GM23338 (cell line): ENCODE measurements around the gene SRRM2. TPM values are rescaled to one million over a fixed set of nuclear protein-coding genes. Genes with fewer than 3 reads are reported as not detected.

Source experiments
- ATAC-seq: fragments of 200-7000 bp; cut with Tn5 transposase; 3 replicates; pipeline ENCODE4 v1.9.1; 2020
- DNase-seq: peaks from one replicate; pipeline ENCODE4 v3.0.0-alpha.2; 2015; ENCODE audit warnings: low spot score
- H2AFZ ChIP-seq: fragments of 200-600 bp; sonication (generic); 2 replicates; pipeline ENCODE4 v1.8.0; 2016; ENCODE audit warnings: antibody characterized with exemption, mild to moderate bottlenecking, moderate library complexity
- H3F3A ChIP-seq: fragments of 200-600 bp; sonication (generic); replicated peaks from 2 replicates; pipeline ENCODE4 v1.8.0; 2017; ENCODE audit warnings: antibody characterized with exemption, mixed run types, low read depth
- H3K27ac ChIP-seq: fragments of 200-600 bp; sonication (generic); 2 replicates; pipeline ENCODE4 v1.6.1; 2016; ENCODE audit warnings: low read depth
- H3K27me3 ChIP-seq: fragments of 200-600 bp; sonication (generic); 2 replicates; pipeline ENCODE4 v1.8.0; 2016; ENCODE audit warnings: mild to moderate bottlenecking, mixed run types, moderate library complexity; ENCODE audit not compliant: insufficient read depth
- H3K36me3 ChIP-seq: fragments of 200-600 bp; sonication (generic); 2 replicates; pipeline ENCODE4 v1.8.0; 2016; ENCODE audit warnings: mild to moderate bottlenecking; ENCODE audit not compliant: insufficient read depth
- H3K4me1 ChIP-seq: fragments of 200-600 bp; sonication (generic); 2 replicates; pipeline ENCODE4 v1.8.0; 2016; ENCODE audit warnings: mild to moderate bottlenecking, moderate library complexity; ENCODE audit not compliant: insufficient read depth
- H3K4me2 ChIP-seq: fragments of 200-600 bp; sonication (generic); 2 replicates; pipeline ENCODE4 v1.7.1; 2017; ENCODE audit warnings: mixed run types
- H3K4me3 ChIP-seq: fragments of 200-600 bp; sonication (generic); 2 replicates; pipeline ENCODE4 v1.6.1; 2016; ENCODE audit warnings: mixed run types
- H3K79me2 ChIP-seq: fragments of 200-600 bp; sonication (generic); replicated peaks from 2 replicates; pipeline ENCODE4 v1.8.0; 2017; ENCODE audit warnings: mild to moderate bottlenecking; ENCODE audit not compliant: insufficient read depth
- H3K9me2 ChIP-seq: fragments of 200-600 bp; sonication (generic); 2 replicates; pipeline ENCODE4 v1.8.0; 2017; ENCODE audit not compliant: insufficient read depth
- H4K20me1 ChIP-seq: fragments of 200-600 bp; sonication (generic); replicated peaks from 2 replicates; pipeline ENCODE4 v1.8.0; 2017; ENCODE audit warnings: mild to moderate bottlenecking; ENCODE audit not compliant: insufficient read depth
- H3K27ac Mint-ChIP-seq: 2 replicates; pipeline ENCODE4 v1.8.0; 2020; ENCODE audit warnings: inconsistent platforms, mild to moderate bottlenecking, moderate library complexity, mixed read lengths
- H3K27me3 Mint-ChIP-seq: 3 replicates; pipeline ENCODE4 v1.8.0; 2022; ENCODE audit warnings: low read depth, mild to moderate bottlenecking, moderate library complexity, mixed read lengths, inconsistent platforms; ENCODE audit not compliant: insufficient read depth, poor library complexity
- H3K36me3 Mint-ChIP-seq: 3 replicates; pipeline ENCODE4 v1.8.0; 2021; ENCODE audit warnings: low read depth, mild to moderate bottlenecking, inconsistent platforms, moderate library complexity, mixed read lengths
- H3K4me1 Mint-ChIP-seq: 3 replicates; pipeline ENCODE4 v1.8.0; 2020; ENCODE audit warnings: mild to moderate bottlenecking, inconsistent platforms, mixed read lengths
- H3K4me3 Mint-ChIP-seq: 3 replicates; pipeline ENCODE4 v1.8.0; 2021; ENCODE audit warnings: moderate library complexity, mild to moderate bottlenecking, inconsistent platforms, mixed read lengths
- H3K9me3 Mint-ChIP-seq: 3 replicates; pipeline ENCODE4 v1.8.0; 2020; ENCODE audit warnings: moderate library complexity, mild to moderate bottlenecking, inconsistent platforms, mixed read lengths
- ETS1 ChIP-seq: IDR thresholded peaks from 2 replicates; pipeline ENCODE4 v1.6.1; 2016; ENCODE audit warnings: antibody characterized with exemption
- EZH2 ChIP-seq: fragments of 200-600 bp; sonication (generic); IDR thresholded peaks from one replicate; pipeline ENCODE4 v1.8.0; 2017; ENCODE audit warnings: antibody characterized with exemption, mild to moderate bottlenecking, low read depth; ENCODE audit not compliant: unreplicated experiment
- EZH2phosphoT487 ChIP-seq: fragments of 200-600 bp; sonication (generic); IDR thresholded peaks from one replicate; pipeline ENCODE4 v1.8.1; 2018; ENCODE audit warnings: antibody characterized with exemption; ENCODE audit not compliant: unreplicated experiment
- JUNB ChIP-seq: IDR thresholded peaks from one replicate; pipeline ENCODE4 v1.6.1; 2016; ENCODE audit warnings: antibody characterized with exemption; ENCODE audit not compliant: unreplicated experiment
- NANOG ChIP-seq: IDR thresholded peaks from 2 replicates; pipeline ENCODE4 v1.6.1; 2016; ENCODE audit warnings: antibody characterized with exemption, borderline replicate concordance
- REST ChIP-seq: IDR thresholded peaks from one replicate; pipeline ENCODE4 v1.6.1; 2018; ENCODE audit warnings: antibody characterized with exemption; ENCODE audit not compliant: unreplicated experiment
- STAT1 ChIP-seq: IDR thresholded peaks from one replicate; pipeline ENCODE4 v1.6.1; 2016; ENCODE audit warnings: antibody characterized with exemption; ENCODE audit not compliant: unreplicated experiment
- ZNF114 ChIP-seq: fragments of 250-450 bp; sonication (Bioruptor Pico); IDR thresholded peaks from 2 replicates; pipeline ENCODE4 v1.5.0; 2020; ENCODE audit warnings: mild to moderate bottlenecking, moderate library complexity
- ZNF331 ChIP-seq: fragments of 250-450 bp; sonication (Bioruptor Pico); IDR thresholded peaks from 2 replicates; pipeline ENCODE4 v1.5.0; 2020; ENCODE audit warnings: low read depth, mild to moderate bottlenecking, moderate library complexity
- polyA plus RNA-seq: library from polyadenylated mRNA; unstranded; fragments of >200 nt; fragmentation: Nextera tagmentation; extraction: Ambion mirVana; gene quantifications from 2 replicates; pipeline ENCODE4 v1.2.1, GENCODE V29; 2016
- total RNA-seq: library from RNA; depleted of rRNA; stranded (reverse); fragments of >200 nt; shearing (Covaris generic); gene quantifications from 2 replicates; pipeline ENCODE4 v1.2.3, GENCODE V29; 2014
- TF ChIP-seq, protein P1 (sequence below), 2 experiments: fragments of 200-600 bp in 1 of 2; sonication (generic) in 1 of 2; conservative IDR thresholded peaks; 2 replicates each; pipeline versions ENCODE4 v1.5.1 to v1.6.1; 2016 to 2017; ENCODE audit warnings: antibody characterized with exemption in 2 of 2, low read depth in 2 of 2, mild to moderate bottlenecking in 2 of 2, moderate library complexity in 1 of 2

Gene SRRM2
- total and polyA plus RNA-seq, 2 experiments from 2014 or later = 308 to 893 TPM

DNA sequence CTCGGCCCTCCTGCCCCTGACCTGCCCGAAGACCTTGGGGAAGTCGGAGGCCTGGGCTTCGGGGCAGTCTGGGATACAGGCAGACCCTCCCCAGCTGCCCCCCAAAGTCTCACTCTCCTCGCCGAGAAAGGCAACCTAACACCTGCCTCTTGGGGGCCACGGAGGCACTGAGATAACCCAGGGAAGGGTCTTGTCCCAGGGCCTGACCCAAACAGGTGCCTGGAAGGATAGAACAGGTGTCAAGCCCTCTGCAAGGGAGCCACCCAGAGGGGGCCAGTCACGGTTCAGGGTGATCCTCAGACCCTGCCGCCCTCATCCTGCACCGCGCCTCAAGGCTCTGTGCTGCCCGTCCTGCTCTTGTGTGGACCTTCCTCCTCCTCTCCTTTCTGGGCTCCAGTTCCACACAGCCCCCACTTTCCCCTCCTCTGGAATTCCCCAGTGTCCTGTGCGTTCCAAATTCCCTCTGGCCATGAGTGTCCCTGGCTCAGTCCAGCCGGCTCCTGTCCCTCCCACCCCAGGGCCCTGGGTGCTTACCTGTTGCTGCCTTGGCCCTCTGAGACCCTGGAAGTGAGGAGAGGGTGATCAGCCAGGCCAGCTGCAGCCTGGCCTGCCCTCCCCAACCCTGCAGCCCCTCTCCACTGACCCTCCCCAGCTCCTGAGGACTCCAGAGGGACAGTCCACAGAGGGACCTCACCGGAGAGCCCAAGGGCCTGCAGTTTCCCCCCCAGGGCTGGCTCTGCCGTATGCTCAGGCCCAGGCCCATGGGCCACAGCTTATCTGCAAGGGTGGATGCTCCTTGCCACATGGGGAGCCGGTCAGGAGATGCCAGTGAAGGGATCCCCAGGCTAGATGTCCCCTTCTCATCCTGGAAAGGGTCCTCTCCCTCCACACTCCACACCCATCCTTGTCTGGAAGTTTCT is 36.2 kb upstream of the SRRM2 start:
- no peaks in the 10 kb centered on the region for H3K27me3 ChIP-seq
- peak overlapping the region; percentile 68 for H3K4me2 ChIP-seq
- Mint-ChIP-seq H3K4me1 (peaks cover 7% of the 10 kb centered on the region; the same call in 2 of the 3 replicates), H3K4me3 (peak overlapping the region; percentile 41; the same call in 1 of the 3 replicates), H3K36me3 (no peaks in the 10 kb centered on the region; the same call in 2 of the 3 replicates), H3K9me3 (no peaks in the 10 kb centered on the region), H3K27ac (no peak overlapping the region), H3K27me3 (peaks cover 20% of the 10 kb centered on the region)
- 0 out of 2 replicates have a peak, but pooled peaks cover 7% of the 10 kb centered on the region for H3F3A ChIP-seq
- no peaks in the 10 kb centered on the region for H3K4me1 ChIP-seq
- no peaks in the 10 kb centered on the region for H3K79me2 ChIP-seq
- TF ChIP-seq NANOG = no peak
- TF ChIP-seq EZH2phosphoT487 = no peak
- no peak for TF ChIP-seq ZNF331 (CRISPR knock-in tag)
- TF ChIP-seq, protein P1, sequence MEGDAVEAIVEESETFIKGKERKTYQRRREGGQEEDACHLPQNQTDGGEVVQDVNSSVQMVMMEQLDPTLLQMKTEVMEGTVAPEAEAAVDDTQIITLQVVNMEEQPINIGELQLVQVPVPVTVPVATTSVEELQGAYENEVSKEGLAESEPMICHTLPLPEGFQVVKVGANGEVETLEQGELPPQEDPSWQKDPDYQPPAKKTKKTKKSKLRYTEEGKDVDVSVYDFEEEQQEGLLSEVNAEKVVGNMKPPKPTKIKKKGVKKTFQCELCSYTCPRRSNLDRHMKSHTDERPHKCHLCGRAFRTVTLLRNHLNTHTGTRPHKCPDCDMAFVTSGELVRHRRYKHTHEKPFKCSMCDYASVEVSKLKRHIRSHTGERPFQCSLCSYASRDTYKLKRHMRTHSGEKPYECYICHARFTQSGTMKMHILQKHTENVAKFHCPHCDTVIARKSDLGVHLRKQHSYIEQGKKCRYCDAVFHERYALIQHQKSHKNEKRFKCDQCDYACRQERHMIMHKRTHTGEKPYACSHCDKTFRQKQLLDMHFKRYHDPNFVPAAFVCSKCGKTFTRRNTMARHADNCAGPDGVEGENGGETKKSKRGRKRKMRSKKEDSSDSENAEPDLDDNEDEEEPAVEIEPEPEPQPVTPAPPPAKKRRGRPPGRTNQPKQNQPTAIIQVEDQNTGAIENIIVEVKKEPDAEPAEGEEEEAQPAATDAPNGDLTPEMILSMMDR (conservative IDR thresholded peaks at IDR 0.05; ENCODE audit: low read depth in 2 of 2) = no peak
- ATAC-seq (no peak; the same call in 2 of the 3 replicates), DNase-seq (no peak)
- peak overlapping the region; percentile 43; the same call in 1 of the 2 replicates for H3K4me3 ChIP-seq
- no peaks in the 10 kb centered on the region for H4K20me1 ChIP-seq
- no peaks in the 10 kb centered on the region for H3K36me3 ChIP-seq
- no peak overlapping the region for H3K27ac ChIP-seq
- no peaks in the 10 kb centered on the region for H3K9me2 ChIP-seq
- H2AFZ ChIP-seq = no peak overlapping the region

DNA sequence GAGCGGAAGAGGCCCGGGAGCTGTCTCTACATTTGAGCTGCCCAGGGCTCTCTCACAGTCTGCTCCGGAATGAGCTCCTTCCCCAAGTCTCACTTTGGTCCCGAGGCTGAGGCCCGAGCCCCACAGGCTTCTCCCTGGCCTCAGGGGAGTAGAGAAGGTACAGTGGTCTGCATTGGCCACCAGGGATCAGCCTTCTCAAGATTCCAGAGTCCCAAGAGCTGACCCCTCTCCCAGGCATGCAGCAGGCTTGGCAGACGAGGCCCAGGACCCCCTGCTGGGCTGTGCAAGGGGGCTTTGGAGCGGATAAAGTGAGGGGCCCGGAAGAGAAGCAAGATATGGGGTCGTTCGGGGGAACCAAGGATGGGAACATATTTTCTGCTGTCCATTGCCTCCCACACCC is 35.5 kb upstream of the SRRM2 start:
- Histone ChIP-seq H3K9me2 (no peaks in the 10 kb centered on the region), H3K36me3 (no peaks in the 10 kb centered on the region), H2AFZ (no peak overlapping the region), H3K27ac (no peak overlapping the region), H4K20me1 (no peaks in the 10 kb centered on the region), H3F3A (peaks cover 10% of the 10 kb centered on the region; the same call in 1 of the 2 replicates), H3K4me1 (no peaks in the 10 kb centered on the region), H3K4me3 (no peak overlapping the region), H3K27me3 (no peaks in the 10 kb centered on the region), H3K79me2 (no peaks in the 10 kb centered on the region), H3K4me2 (no peak overlapping the region)
- no peak overlapping the region for H3K4me3 Mint-ChIP-seq
- no peaks in the 10 kb centered on the region for H3K9me3 Mint-ChIP-seq
- ATAC-seq (no peak), DNase-seq (peak; percentile 44)
- no peak for TF ChIP-seq STAT1
- TF ChIP-seq, protein P1 (conservative IDR thresholded peaks at IDR 0.05; ENCODE audit: low read depth in 2 of 2) = no peak
- no peak for TF ChIP-seq NANOG
- TF ChIP-seq EZH2 = no peak
- no peak for TF ChIP-seq EZH2phosphoT487
- TF ChIP-seq ZNF331 (CRISPR knock-in tag) = no peak
- TF ChIP-seq ZNF114 = no peak
- no peak for TF ChIP-seq ETS1
- TF ChIP-seq JUNB = no peak
- no peak for TF ChIP-seq REST
- peaks cover 18% of the 10 kb centered on the region for H3K27me3 Mint-ChIP-seq
- H3K27ac Mint-ChIP-seq = no peak overlapping the region
- H3K36me3 Mint-ChIP-seq = no peaks in the 10 kb centered on the region; the same call in 2 of the 3 replicates
- H3K4me1 Mint-ChIP-seq = peaks cover 7% of the 10 kb centered on the region; the same call in 2 of the 3 replicates
